CD4-positive, CD25-positive, alpha-beta regulatory T cell (primary cell): ENCODE measurements around the gene P2RY11. TPM values are rescaled to one million over a fixed set of nuclear protein-coding genes. Genes with fewer than 3 reads are reported as not detected.
A peak's percentile ranks its signal among the peaks of the same experiment; 100 is the strongest.

Experiments
- ATAC-seq, 2 donors: fragments of 150-1000 bp; cut with Tn5 transposase; one replicate each; pipeline ENCODE4 v1.10.0; 2021; ENCODE audit warnings: low read depth in 2 of 2, moderate number of reproducible peaks in 2 of 2, moderate library complexity in 1 of 2
- DNase-seq, 3 donors: peaks; one replicate each; pipeline versions ENCODE4 v3.0.0 to v3.0.0-alpha.2; 2012 to 2022; ENCODE audit warnings: mixed read lengths in 1 of 3
- H3K27ac ChIP-seq: one replicate; pipeline ENCODE4 v1.7.0; 2013; ENCODE audit warnings: mild to moderate bottlenecking, low read length; ENCODE audit not compliant: insufficient read depth, poor library complexity, severe bottlenecking
- H3K27me3 ChIP-seq: one replicate; pipeline ENCODE4 v1.7.0; 2013; ENCODE audit warnings: low read length; ENCODE audit not compliant: control insufficient read depth, insufficient read depth
- H3K36me3 ChIP-seq: one replicate; pipeline ENCODE4 v1.7.0; 2013; ENCODE audit warnings: mild to moderate bottlenecking, low read length, moderate library complexity; ENCODE audit not compliant: control insufficient read depth, insufficient read depth
- H3K4me1 ChIP-seq: 2 replicates; pipeline ENCODE4 v1.7.0; 2013; ENCODE audit warnings: mild to moderate bottlenecking, low read length; ENCODE audit not compliant: insufficient read depth, control insufficient read depth, poor library complexity, severe bottlenecking
- H3K4me3 ChIP-seq: one replicate; pipeline ENCODE4 v1.7.0; 2013; ENCODE audit warnings: low read depth, mild to moderate bottlenecking, low read length, moderate library complexity
- H3K9me3 ChIP-seq, 2 experiments: 1 replicate in 1 of 2; 2 replicates in 1 of 2; pipeline ENCODE4 v1.7.0; 2013; ENCODE audit warnings: low read length in 2 of 2, mild to moderate bottlenecking in 1 of 2, moderate library complexity in 1 of 2; ENCODE audit not compliant: control insufficient read depth in 2 of 2
- H3K27ac Mint-ChIP-seq, 3 donors: one replicate each; pipeline ENCODE4 v1.8.0; 2020 to 2022; ENCODE audit warnings: mild to moderate bottlenecking in 3 of 3, mixed read lengths in 3 of 3, moderate library complexity in 2 of 3
- H3K27me3 Mint-ChIP-seq: one replicate; pipeline ENCODE4 v1.8.0; 2022; ENCODE audit warnings: mild to moderate bottlenecking, mixed read lengths
- H3K36me3 Mint-ChIP-seq: one replicate; pipeline ENCODE4 v1.8.0; 2020; ENCODE audit warnings: mixed read lengths
- H3K4me1 Mint-ChIP-seq, 4 donors: one replicate each; pipeline ENCODE4 v1.8.0; 2020 to 2022; ENCODE audit warnings: mixed read lengths in 4 of 4, mild to moderate bottlenecking in 1 of 4
- H3K4me3 Mint-ChIP-seq, 4 donors: one replicate each; pipeline ENCODE4 v1.8.0; 2020 to 2022; ENCODE audit warnings: mild to moderate bottlenecking in 4 of 4, mixed read lengths in 4 of 4, moderate library complexity in 3 of 4
- H3K9me3 Mint-ChIP-seq, 7 donors: one replicate each; pipeline ENCODE4 v1.8.0; 2020 to 2022; ENCODE audit warnings: mixed read lengths in 7 of 7, mild to moderate bottlenecking in 3 of 7, moderate library complexity in 2 of 7
- polyA plus RNA-seq, 4 donors: library from polyadenylated mRNA; unstranded; fragments of 300-500 nt; fragmentation: Illumina TruSeq; gene quantifications; one replicate each; pipeline ENCODE4 v1.2.3, GENCODE V29; 2021
- total RNA-seq: library from RNA; stranded (reverse); gene quantifications from one replicate; pipeline ENCODE4 v1.2.3, GENCODE V29; 2022

The P2RY11 gene
- total and polyA plus RNA-seq, 5 donors from 2014 or later = 0.64 to 23.0 (median 2.0) TPM

DNA sequence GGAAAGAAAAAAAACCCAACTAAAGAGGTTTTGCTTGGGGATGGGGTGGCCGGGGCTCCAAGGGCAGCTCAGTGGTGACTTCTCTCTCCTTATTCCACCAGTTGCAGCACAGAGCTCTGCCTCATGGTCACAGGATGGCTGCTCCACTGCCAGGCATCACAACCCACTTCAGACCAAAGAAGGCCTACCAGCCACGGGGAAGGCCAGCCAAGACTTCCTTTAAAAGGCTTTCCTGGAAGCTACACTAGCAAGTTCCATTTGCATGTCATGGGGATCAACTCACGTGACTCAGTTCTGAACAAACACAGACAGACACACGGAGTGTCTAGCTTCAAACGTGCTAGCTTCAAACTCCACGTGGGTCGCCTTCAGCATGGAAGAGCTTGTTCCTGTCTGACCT, 21.4 kb downstream of the P2RY11 start:
- H3K27me3 Mint-ChIP-seq = no peaks in the 10 kb centered on the region
- peaks cover 24% of the 10 kb centered on the region for H3K36me3 Mint-ChIP-seq
- peaks cover 0 to 4% (median 2%) of the 10 kb centered on the region in 4 donors for H3K4me1 Mint-ChIP-seq
- Histone ChIP-seq H3K4me3 (no peak overlapping the region), H3K27ac (no peak overlapping the region), H3K27me3 (no peaks in the 10 kb centered on the region), H3K9me3 (no peaks in the 10 kb centered on the region), H3K36me3 (peaks cover 65% of the 10 kb centered on the region), H3K4me1 (no peaks in the 10 kb centered on the region)
- DNase-seq = no peak
- H3K9me3 Mint-ChIP-seq = no peaks in the 10 kb centered on the region
- no peak for ATAC-seq
- no peak overlapping the region for H3K4me3 Mint-ChIP-seq
- no peak overlapping the region for H3K27ac Mint-ChIP-seq

- peaks cover 67% of the 10 kb centered on the region for H3K36me3 ChIP-seq
- H3K27ac ChIP-seq = no peak overlapping the region
- H3K9me3 Mint-ChIP-seq = no peaks in the 10 kb centered on the region
- H3K27me3 Mint-ChIP-seq = no peaks in the 10 kb centered on the region
- no peaks in the 10 kb centered on the region for H3K9me3 ChIP-seq
- H3K4me3 Mint-ChIP-seq = no peak overlapping the region
- no peaks in the 10 kb centered on the region for H3K4me1 ChIP-seq
- no peak overlapping the region for H3K4me3 ChIP-seq
- peaks cover 24% of the 10 kb centered on the region for H3K36me3 Mint-ChIP-seq
- DNase-seq (no peak), ATAC-seq (no peak)
- H3K27ac Mint-ChIP-seq = peak overlapping the region in 1 of 3 donors; percentile 20
- peaks cover 0 to 4% (median 2%) of the 10 kb centered on the region in 4 donors for H3K4me1 Mint-ChIP-seq
- H3K27me3 ChIP-seq = no peaks in the 10 kb centered on the region
Measured at GRCh38 chr19:10133596-10133995, 22.1 kb downstream of the P2RY11 start.

GRCh38 chr19:10134040-10134439, 22.5 kb downstream of the P2RY11 start:
- H3K27me3 Mint-ChIP-seq = no peaks in the 10 kb centered on the region
- ATAC-seq = no peak
- no peaks in the 10 kb centered on the region for H3K9me3 Mint-ChIP-seq
- no peak overlapping the region for H3K27ac Mint-ChIP-seq
- peaks cover 0 to 4% (median 2%) of the 10 kb centered on the region in 4 donors for H3K4me1 Mint-ChIP-seq
- H3K4me3 Mint-ChIP-seq = no peak overlapping the region
- DNase-seq = no peak
- peaks cover 68% of the 10 kb centered on the region for H3K36me3 ChIP-seq
- H3K36me3 Mint-ChIP-seq = peaks cover 24% of the 10 kb centered on the region
- no peak overlapping the region for H3K27ac ChIP-seq
- no peaks in the 10 kb centered on the region for H3K27me3 ChIP-seq
- H3K4me1 ChIP-seq = no peaks in the 10 kb centered on the region
- H3K4me3 ChIP-seq = no peak overlapping the region
- no peaks in the 10 kb centered on the region for H3K9me3 ChIP-seq

DNA sequence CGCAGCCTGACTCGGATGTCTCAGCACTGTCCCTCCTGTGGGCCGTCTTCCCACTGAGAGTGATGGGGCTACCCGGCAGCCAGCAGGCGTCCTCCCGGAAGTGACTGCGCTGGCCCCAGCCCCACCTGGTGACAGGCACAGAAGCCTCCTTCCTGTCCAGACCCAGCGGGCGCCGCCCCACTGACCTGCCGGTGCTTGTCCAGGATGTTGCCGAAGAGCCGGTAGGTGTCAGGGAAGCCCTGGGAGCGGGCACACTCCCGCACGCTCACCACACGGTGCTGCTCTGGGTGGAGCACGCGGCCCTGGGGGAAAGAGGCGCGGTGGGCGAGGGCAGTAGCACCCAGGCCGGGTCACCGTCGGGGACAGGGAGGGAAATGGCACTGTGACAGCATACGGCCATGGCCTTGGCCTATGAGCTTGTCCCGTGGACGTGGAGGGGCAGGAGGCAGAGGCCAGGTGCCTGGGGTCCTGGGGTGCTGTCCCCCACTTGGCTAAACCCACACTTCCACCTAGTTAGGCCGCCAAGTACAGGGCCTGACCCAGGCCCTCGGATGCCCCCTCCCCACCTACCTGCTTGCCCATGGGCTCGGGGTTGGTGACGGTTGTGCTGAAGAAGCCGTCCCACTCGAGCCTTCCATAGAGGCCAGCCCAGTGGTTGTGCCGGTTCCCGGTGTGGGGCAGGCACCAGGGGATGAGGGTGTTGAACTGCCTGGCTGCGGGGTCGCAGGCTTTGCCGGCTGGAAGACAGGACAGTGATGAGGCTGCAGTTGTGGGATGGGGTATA, 24.2 kb downstream of the P2RY11 start:
- Mint-ChIP-seq H3K27me3 (no peaks in the 10 kb centered on the region), H3K27ac (peak overlapping the region in 2 of 3 donors; percentile 26 to 60), H3K4me3 (no peak overlapping the region), H3K9me3 (no peaks in the 10 kb centered on the region), H3K36me3 (peaks cover 26% of the 10 kb centered on the region), H3K4me1 (peaks cover 0 to 3% (median 0%) of the 10 kb centered on the region in 4 donors)
- ATAC-seq (no peak), DNase-seq (no peak)
- H3K27me3 ChIP-seq = no peaks in the 10 kb centered on the region
- no peak overlapping the region for H3K4me3 ChIP-seq
- H3K27ac ChIP-seq = no peak overlapping the region
- peaks cover 80% of the 10 kb centered on the region for H3K36me3 ChIP-seq
- H3K9me3 ChIP-seq = no peaks in the 10 kb centered on the region
- H3K4me1 ChIP-seq = peaks cover 2% of the 10 kb centered on the region

- Mint-ChIP-seq H3K4me1 (peaks cover 0 to 15% (median 5%) of the 10 kb centered on the region in 4 donors), H3K36me3 (peaks cover 22% of the 10 kb centered on the region), H3K9me3 (no peaks in the 10 kb centered on the region), H3K4me3 (no peak overlapping the region), H3K27ac (peak overlapping the region in 1 of 3 donors; percentile 87), H3K27me3 (no peaks in the 10 kb centered on the region)
- Histone ChIP-seq H3K27ac (no peak overlapping the region), H3K36me3 (peaks cover 76% of the 10 kb centered on the region), H3K27me3 (no peaks in the 10 kb centered on the region), H3K9me3 (no peaks in the 10 kb centered on the region), H3K4me3 (no peak overlapping the region), H3K4me1 (peaks cover 14% of the 10 kb centered on the region)
- ATAC-seq (no peak), DNase-seq (no peak)
Measured at GRCh38 chr19:10136936-10137335, 25.4 kb downstream of the P2RY11 start.

DNA sequence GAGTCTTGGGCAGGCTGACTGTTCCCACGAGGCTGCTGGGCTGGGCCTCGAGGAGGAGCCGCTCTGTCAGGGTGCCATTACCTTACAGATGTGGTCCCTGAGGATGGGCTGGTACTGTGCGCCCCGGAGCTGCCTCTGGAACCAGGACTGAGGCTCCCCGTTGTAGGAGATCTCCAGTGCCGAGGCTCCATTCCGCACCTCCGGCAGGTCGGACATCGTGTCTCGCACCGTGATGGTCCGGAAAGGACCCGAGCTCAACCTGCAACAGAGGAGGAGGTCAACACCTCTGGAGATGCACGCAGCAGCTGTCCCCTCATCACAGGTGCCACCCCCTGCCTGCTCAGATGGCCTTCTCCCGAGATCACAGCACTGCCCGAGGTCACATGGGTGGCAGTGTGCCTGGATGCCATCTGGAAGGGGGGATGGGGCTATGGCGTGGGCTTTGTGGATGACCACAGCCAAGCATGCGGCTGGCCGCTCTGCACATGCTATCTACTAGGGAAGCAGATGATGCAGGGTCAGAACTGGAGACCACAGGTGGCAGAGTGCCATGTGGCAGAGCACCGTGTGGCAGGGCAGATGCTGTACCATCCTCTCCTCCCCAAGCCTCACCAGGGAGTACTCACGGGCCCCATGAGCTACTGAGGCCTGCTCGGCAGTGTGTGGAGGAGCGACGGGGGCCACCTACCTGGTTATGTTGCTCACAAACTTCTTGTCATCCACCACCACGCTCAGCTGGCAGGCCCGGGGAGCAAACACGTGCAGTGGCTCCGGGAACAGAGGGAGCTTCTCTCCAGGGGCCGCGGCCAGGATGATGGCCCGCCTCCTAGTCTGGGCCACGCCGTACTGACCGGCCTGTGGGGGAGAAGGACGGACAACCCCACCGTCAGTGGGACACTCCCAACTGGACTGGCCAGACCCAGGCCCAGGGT, 26.5 kb downstream of the P2RY11 start:
- no peaks in the 10 kb centered on the region for H3K9me3 ChIP-seq
- H3K4me3 ChIP-seq = no peak overlapping the region
- H3K4me1 ChIP-seq = peaks cover 25% of the 10 kb centered on the region
- H3K36me3 ChIP-seq = peaks cover 71% of the 10 kb centered on the region
- DNase-seq = no peak
- no peak for ATAC-seq
- peaks cover 25% of the 10 kb centered on the region for H3K36me3 Mint-ChIP-seq
- H3K4me3 Mint-ChIP-seq = no peak overlapping the region
- H3K4me1 Mint-ChIP-seq = peaks cover 5 to 25% (median 10%) of the 10 kb centered on the region in 4 donors
- H3K27ac Mint-ChIP-seq = peak overlapping the region in 1 of 3 donors; percentile 38
- no peak overlapping the region for H3K27ac ChIP-seq
- H3K9me3 Mint-ChIP-seq = peaks cover 0 to 1% (median 0%) of the 10 kb centered on the region in 7 donors
- H3K27me3 ChIP-seq = no peaks in the 10 kb centered on the region
- no peaks in the 10 kb centered on the region for H3K27me3 Mint-ChIP-seq

GRCh38 chr19:10138879-10139795, 27.6 kb downstream of the P2RY11 start:
- Histone ChIP-seq H3K36me3 (peaks cover 60% of the 10 kb centered on the region), H3K4me3 (no peak overlapping the region), H3K27me3 (no peaks in the 10 kb centered on the region), H3K27ac (no peak overlapping the region), H3K9me3 (no peaks in the 10 kb centered on the region), H3K4me1 (peaks cover 36% of the 10 kb centered on the region)
- Mint-ChIP-seq H3K27ac (peak overlapping the region in 2 of 3 donors; percentile 51 to 52), H3K4me3 (no peak overlapping the region), H3K9me3 (peaks cover 0 to 1% (median 0%) of the 10 kb centered on the region in 7 donors), H3K27me3 (no peaks in the 10 kb centered on the region), H3K36me3 (peaks cover 23% of the 10 kb centered on the region), H3K4me1 (peaks cover 6 to 37% (median 15%) of the 10 kb centered on the region in 4 donors)
- DNase-seq (no peak), ATAC-seq (no peak)
